Left lung (tissue), 10 donors: Measurements from ENCODE around the gene FGA. TPM values are rescaled to one million over a fixed set of nuclear protein-coding genes. Genes with fewer than 3 reads are reported as not detected.
"Not testable (repeated sequence)": the region's sequence is repeated elsewhere in the genome, so short reads cannot be mapped to it uniquely, and the experiment has no call there.

Experiments
- ATAC-seq: fragments of 200-7000 bp; cut with Tn5 transposase; one replicate; pipeline ENCODE4 v1.9.1; 2020; ENCODE audit warnings: moderate library complexity
- DNase-seq, 4 donors: peaks; one replicate each; pipeline ENCODE4 v3.0.0-alpha.2; 2013 to 2020
- H3K27ac ChIP-seq, 2 donors: fragments of 200-600 bp; sonication (generic) in 1 of 2; one replicate each; pipeline versions ENCODE4 v1.5.0 to v1.8.0; 2020 to 2021
- H3K27me3 ChIP-seq, 2 donors: fragments of 200-600 bp; sonication (generic) in 1 of 2; one replicate each; pipeline versions ENCODE4 v1.5.0 to v1.8.0; 2020 to 2021
- H3K36me3 ChIP-seq, 2 donors: fragments of 200-600 bp; sonication (generic) in 1 of 2; one replicate each; pipeline versions ENCODE4 v1.5.0 to v1.8.0; 2020 to 2021
- H3K4me1 ChIP-seq, 2 donors: fragments of 200-600 bp; one replicate each; pipeline ENCODE4 v1.8.0; 2021
- H3K4me3 ChIP-seq, 2 donors: fragments of 200-600 bp; sonication (generic) in 1 of 2; one replicate each; pipeline versions ENCODE4 v1.5.0 to v1.8.0; 2020 to 2021; ENCODE audit warnings: mild to moderate bottlenecking in 1 of 2
- H3K9me3 ChIP-seq, 2 donors: fragments of 200-600 bp; sonication (generic) in 1 of 2; one replicate each; pipeline versions ENCODE4 v1.5.0 to v1.8.0; 2020 to 2021
- intact Hi-C, 2 donors: fragments of 100-400 bp; cut with DNase I; formaldehyde crosslinking; loops; one replicate each; pipeline versions ENCODE4 v1.11.2 to v1.14.2; 2022
- polyA plus RNA-seq, 6 donors: library from polyadenylated mRNA; unstranded; fragments of 120-200 nt; gene quantifications; one replicate each; pipeline ENCODE4 v1.2.1, GENCODE V29; 2013; ENCODE audit not compliant: insufficient read length in 6 of 6
- total RNA-seq, 2 donors: library from RNA; stranded (reverse); fragmentation: NEBNext Ultra II Directional; extraction: Animal tissue kit (Norgen Biotek cat#: 25700); gene quantifications; one replicate each; pipeline ENCODE4 v1.2.1, GENCODE V29; 2021
- TF ChIP-seq, protein P1 (sequence below), 2 donors: fragments of 200-600 bp; sonication (generic) in 1 of 2; IDR thresholded peaks; one replicate each; pipeline versions ENCODE4 v1.5.0 to v1.8.0; 2021; ENCODE audit warnings: antibody characterized with exemption in 2 of 2
- donor health status: DM: no; HTN: yes; CAD: no.
- donor health status: DM: no; HTN: no; CAD: no.

FGA gene
- total and polyA plus RNA-seq, 8 donors = 1.3 to 75.6 (median 3.1) TPM; not detected in 4

DNA sequence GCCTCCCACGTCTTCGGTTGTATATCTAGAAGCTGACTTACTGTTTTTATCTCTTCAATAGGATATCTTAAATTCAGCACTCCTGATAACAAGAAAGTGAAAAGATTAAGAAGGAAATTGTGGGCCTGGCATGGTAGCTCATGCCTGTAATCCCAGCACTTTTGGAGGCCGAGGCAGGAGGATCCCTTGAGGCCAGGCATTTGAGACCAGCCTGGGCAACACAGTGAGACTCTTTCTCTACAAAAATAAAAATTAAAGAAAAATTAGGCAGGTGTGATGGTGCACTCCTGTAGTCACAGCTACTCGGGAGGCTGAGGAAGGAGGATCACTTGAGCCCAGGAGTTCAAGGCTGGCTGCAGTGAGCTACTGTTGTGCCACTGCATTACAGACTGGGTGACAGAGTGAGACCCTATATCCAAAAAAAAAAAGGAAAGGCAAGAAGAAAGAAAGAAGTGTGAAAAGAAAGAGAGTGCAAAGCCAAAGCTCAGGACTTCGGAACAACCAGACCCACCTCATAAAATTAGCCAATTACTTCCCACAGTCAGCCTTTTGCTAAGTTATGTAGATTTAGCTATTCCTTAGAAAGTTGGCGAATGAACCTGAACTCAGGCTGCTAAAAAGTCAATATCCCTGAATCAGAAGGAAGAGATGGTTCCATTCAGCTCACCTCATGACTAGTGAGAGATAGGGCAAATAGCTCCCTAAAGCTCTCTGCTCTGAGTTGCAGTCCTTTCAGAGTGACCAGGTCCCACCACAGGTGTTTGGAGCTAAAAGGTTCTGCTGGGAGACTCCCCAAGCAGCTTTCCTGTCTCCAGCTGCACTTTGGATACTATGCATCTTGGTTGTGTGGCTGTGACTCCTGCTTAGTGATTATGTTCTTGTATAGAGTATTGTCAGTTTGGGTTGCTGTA is 12.7 kb upstream of the FGA start:
- intact Hi-C loops = no loop called here
- DNase-seq (no peak), ATAC-seq (no peak)
- TF ChIP-seq, protein P1, sequence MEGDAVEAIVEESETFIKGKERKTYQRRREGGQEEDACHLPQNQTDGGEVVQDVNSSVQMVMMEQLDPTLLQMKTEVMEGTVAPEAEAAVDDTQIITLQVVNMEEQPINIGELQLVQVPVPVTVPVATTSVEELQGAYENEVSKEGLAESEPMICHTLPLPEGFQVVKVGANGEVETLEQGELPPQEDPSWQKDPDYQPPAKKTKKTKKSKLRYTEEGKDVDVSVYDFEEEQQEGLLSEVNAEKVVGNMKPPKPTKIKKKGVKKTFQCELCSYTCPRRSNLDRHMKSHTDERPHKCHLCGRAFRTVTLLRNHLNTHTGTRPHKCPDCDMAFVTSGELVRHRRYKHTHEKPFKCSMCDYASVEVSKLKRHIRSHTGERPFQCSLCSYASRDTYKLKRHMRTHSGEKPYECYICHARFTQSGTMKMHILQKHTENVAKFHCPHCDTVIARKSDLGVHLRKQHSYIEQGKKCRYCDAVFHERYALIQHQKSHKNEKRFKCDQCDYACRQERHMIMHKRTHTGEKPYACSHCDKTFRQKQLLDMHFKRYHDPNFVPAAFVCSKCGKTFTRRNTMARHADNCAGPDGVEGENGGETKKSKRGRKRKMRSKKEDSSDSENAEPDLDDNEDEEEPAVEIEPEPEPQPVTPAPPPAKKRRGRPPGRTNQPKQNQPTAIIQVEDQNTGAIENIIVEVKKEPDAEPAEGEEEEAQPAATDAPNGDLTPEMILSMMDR (IDR thresholded peaks at IDR 0.05) = no peak
- no peaks in the 10 kb centered on the region for H3K9me3 ChIP-seq
- H3K27me3 ChIP-seq = no peaks in the 10 kb centered on the region
- H3K27ac ChIP-seq = no peak overlapping the region
- no peaks in the 10 kb centered on the region for H3K36me3 ChIP-seq
- no peaks in the 10 kb centered on the region for H3K4me1 ChIP-seq
- H3K4me3 ChIP-seq = no peak overlapping the region

DNA sequence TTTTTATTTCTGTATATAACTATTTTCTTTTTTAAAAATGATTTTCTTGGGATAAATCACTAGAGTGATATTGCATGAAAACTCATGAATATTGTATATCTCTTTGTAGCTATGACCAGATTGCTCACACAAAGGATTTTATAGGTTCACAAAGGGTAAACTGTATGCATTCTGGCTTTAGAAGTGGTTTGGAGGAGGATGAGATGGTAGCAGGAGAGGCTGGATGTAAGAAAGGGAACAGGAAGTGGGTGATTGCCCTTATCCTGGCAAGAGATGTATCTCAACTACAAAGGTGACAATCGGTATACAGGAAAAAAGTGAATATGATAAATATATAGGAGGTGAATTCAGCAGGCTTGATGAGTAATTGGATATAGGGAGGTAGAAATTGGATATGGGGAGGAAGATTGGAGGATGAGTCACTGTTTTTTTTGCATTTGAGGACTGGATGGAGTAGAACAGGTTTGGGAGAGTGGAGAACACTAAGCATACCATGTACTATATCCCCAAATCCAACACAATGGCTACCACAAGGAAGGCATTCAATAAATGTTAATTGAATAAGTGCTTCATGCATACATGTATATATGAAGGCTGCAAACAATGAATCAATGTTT is 12.0 kb upstream of the FGA start:
- intact Hi-C loops = no loop called here
- Histone ChIP-seq H3K9me3 (no peaks in the 10 kb centered on the region), H3K27ac (no peak overlapping the region), H3K4me1 (no peaks in the 10 kb centered on the region), H3K27me3 (no peaks in the 10 kb centered on the region), H3K36me3 (no peaks in the 10 kb centered on the region), H3K4me3 (no peak overlapping the region)
- no peak for ATAC-seq
- TF ChIP-seq, protein P1 (IDR thresholded peaks at IDR 0.05) = no peak
- no peak for DNase-seq

GRCh38 chr4:154597798-154598774 is 7.5 kb upstream of the FGA start:
- ATAC-seq = no peak
- Histone ChIP-seq H3K4me1 (no peaks in the 10 kb centered on the region), H3K4me3 (no peak overlapping the region), H3K9me3 (no peaks in the 10 kb centered on the region), H3K27ac (no peak overlapping the region), H3K36me3 (no peaks in the 10 kb centered on the region), H3K27me3 (no peaks in the 10 kb centered on the region)
- TF ChIP-seq, protein P1 (IDR thresholded peaks at IDR 0.05) = no peak
- intact Hi-C loops = no loop called here
- DNase-seq = no peak

- H3K9me3 ChIP-seq, ATAC-seq, intact Hi-C loops, H3K27me3 ChIP-seq, H3K4me3 ChIP-seq, DNase-seq, H3K27ac ChIP-seq, H3K36me3 ChIP-seq, H3K4me1 ChIP-seq: not testable (repeated sequence)
These were observed 6.7 kb upstream of the FGA start for GRCh38 chr4:154597281-154597680.

DNA sequence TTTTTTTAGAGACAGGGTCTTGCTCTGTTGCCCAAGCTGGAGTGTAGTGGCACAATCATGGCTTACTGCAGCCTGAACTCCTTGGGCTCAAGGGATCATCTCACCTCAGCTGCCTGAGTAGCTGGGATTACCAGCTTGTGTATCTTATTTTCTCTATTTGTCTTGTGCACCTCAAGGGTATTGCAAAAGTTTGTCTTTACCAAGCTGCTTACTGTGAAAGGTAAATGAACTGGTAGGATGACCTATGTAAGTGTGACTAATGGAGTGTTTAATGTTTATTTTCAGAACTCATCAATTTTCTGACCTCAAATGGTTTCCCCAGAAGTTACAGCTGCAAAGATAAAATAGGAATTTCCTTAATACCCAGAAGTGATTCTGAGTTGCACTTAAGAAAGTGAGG is 5.3 kb upstream of the FGA start:
- TF ChIP-seq, protein P1 (IDR thresholded peaks at IDR 0.05) = no peak
- Histone ChIP-seq H3K36me3 (no peaks in the 10 kb centered on the region), H3K27me3 (no peaks in the 10 kb centered on the region), H3K4me1 (no peaks in the 10 kb centered on the region), H3K9me3 (no peaks in the 10 kb centered on the region), H3K27ac (no peak overlapping the region), H3K4me3 (no peak overlapping the region)
- peak; percentile 62 for ATAC-seq
- DNase-seq = no peak
- intact Hi-C loops = no loop called here

- H3K27me3 ChIP-seq, intact Hi-C loops, H3K4me3 ChIP-seq, ATAC-seq, H3K27ac ChIP-seq, H3K36me3 ChIP-seq, H3K4me1 ChIP-seq, H3K9me3 ChIP-seq, DNase-seq: not testable (repeated sequence)
These were observed 3.8 kb upstream of the FGA start for GRCh38 chr4:154594343-154594742.
